ENCODE data around the gene USH1C. TPM values are rescaled to one million over a fixed set of nuclear protein-coding genes. Genes with fewer than 3 reads are reported as not detected.

The USH1C gene
- total RNA-seq (2014; rRNA removed; shearing (Covaris generic)): not detected in 2 replicates

GRCh38 chr11:17544181-17544622 lies at the start of gene USH1C:
USH1C (minus strand) TSS chr11:17544416; CDS start chr11:17544307, 109 bp downstream.
- DNase-seq (ENCODE audit: low read depth): peak; percentile 43

DNA sequence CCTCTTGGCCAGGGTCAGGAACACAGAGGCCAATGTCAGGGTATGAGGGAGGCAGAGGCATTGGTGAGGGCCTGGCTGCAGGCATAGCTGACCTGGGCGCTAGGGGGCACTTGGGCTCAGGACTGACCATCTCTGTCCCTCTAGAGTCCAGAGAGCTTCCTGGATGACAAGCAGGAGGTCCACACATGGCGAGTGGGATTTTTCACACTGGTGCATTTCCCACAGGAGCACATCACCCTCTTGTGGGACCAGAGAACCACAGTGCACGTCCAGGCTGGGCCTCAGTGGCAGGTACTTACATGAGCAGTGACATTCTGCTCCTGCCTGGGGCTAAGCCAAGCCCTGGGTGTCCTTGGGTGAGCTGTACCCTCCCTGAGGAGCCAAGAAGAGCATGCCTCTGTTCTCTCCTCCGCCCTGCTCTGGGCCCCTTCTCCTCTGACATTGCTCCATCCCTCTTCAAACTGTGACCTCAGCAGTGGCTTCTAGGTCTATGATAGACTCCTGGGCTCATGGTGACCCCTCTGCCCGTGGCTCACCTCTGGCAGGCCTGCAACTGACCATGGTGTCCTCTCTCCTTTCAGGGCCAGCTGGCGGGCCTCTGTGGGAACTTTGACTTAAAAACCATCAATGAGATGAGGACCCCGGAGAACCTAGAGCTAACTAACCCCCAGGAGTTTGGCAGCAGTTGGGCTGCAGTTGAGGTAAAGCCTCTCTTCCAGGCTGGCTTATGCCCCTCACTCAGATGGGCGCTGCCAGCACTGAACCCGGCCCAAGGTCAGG lies 49.4 kb upstream of the USH1C start:
- no peak for DNase-seq (ENCODE audit: low read depth)

DNA sequence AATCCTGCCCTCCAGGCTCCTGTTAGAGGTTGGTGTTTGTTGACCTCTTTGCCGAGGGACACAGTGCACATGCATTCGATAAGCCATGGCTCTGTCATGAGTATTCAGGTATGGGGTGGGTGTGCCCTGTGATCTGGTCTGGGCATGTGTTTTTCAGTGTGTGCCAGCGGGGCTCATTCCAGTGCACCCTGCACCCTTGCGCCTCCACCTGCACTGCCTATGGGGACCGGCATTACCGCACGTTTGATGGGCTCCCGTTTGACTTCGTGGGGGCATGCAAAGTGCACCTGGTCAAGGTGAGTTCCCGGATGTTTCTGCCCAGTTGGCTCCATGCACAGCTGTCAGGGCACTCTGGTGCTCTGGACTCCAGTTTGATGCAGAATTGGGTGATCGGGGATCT lies 47.1 kb upstream of the USH1C start:
- DNase-seq (ENCODE audit: low read depth): no peak

DNA sequence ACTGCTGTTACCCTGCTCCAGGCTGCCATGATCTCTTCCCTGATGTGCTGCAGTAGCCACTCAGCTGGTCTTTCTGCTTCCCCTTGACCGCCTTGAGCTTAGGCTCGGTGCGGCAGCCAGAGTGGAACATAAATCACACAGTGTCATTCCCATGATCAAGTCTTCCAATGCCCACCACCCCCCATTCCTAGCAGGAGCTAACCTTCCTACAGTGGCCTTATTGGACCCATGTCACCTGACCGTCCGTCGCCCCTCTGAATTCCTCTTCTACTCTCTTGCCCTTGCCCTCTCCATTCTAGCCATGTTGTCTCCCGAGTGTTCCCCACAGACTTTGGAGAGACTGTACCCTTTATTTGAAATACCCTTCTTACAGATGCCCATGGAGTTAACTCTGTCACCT lies 46.2 kb upstream of the USH1C start:
- DNase-seq (ENCODE audit: low read depth): no peak

- DNase-seq (ENCODE audit: low read depth): no peak
Observed at GRCh38 chr11:17588721-17589120, 44.5 kb upstream of the USH1C start.

- no peak for DNase-seq (ENCODE audit: low read depth)
Observed at GRCh38 chr11:17588166-17588565, 44.0 kb upstream of the USH1C start.

GRCh38 chr11:17585911-17586695 lies 41.9 kb upstream of the USH1C start:
- DNase-seq (ENCODE audit: low read depth): no peak

DNA sequence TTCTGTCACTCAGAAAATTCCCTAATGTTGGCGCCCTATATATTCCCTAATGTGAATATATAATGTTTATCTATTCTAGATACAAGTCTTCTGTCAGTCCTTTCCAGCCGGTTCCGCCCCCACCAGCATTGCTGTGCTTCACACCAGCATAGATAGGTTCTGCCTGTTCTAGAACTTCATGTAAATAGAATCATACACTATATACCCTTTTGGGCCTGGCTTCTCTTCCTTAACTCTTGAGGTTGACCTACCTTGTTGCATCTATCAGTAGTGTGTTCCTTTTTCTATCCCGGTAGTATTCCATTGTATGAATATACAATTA lies 37.5 kb upstream of the USH1C start:
- DNase-seq (ENCODE audit: low read depth): no peak

GRCh38 chr11:17581036-17581731 lies 37.0 kb upstream of the USH1C start:
- no peak for DNase-seq (ENCODE audit: low read depth)

DNA sequence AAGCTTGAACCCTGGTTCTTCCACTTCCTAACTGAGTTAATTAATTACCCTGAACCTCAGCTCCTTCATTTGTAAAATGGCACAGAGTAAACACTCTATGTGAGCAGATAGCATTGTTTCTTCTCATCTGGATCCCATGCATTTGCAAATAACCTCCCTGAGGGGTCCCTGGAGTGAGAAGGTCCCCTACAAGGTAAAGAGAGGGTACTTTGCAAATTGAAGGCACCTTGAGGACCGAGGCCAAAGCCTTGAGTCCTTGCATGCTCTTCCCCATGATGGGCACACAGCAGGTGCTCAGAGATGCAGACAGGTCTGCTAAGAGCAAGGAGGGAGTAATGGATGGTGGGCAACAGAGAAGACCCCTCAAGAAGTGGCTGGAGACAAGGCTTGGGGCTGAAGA lies 36.1 kb upstream of the USH1C start:
- no peak for DNase-seq (ENCODE audit: low read depth)

DNA sequence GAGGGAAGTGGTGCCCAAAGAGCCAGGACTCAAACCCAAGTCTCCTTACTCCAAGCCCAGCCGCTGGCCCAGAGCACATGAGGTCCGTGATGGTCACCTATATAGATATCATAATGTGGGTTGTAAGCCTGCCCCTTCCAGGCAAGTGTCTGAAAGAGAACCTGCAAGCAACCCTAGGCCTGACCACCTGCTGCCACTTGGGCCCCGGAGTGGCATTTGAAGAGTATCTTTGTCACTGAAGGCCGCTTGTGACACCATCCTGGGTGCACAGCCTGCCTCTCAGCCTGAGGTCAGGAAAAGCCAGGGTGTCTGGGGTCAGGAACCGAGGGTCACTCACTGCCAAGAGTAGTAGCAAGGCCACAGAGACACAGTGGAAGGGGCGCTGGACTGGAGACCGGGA lies 35.2 kb upstream of the USH1C start:
- DNase-seq (ENCODE audit: low read depth): no peak

GRCh38 chr11:17578958-17579357 lies 34.7 kb upstream of the USH1C start:
- no peak for DNase-seq (ENCODE audit: low read depth)

DNA sequence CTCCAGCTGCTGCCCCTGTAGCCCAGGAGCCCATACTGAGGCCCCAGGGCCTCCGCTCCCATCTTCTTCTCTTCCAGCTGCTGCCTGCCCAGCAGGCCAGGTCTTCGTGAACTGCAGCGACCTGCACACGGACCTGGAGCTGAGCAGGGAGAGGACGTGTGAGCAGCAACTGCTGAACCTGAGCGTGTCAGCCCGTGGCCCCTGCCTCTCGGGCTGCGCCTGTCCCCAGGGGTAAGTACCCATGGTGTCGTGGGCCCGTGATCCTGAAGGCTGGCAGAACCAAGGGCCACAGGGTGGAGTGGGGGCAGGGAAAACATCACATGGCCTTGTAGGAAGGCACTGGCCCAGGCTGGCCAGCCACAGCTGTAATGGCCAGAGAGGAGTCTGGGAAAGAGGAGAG lies 34.1 kb upstream of the USH1C start:
- DNase-seq (ENCODE audit: low read depth): no peak

- no peak for DNase-seq (ENCODE audit: low read depth)
Observed at GRCh38 chr11:17575431-17576425, 31.5 kb upstream of the USH1C start.

DNA sequence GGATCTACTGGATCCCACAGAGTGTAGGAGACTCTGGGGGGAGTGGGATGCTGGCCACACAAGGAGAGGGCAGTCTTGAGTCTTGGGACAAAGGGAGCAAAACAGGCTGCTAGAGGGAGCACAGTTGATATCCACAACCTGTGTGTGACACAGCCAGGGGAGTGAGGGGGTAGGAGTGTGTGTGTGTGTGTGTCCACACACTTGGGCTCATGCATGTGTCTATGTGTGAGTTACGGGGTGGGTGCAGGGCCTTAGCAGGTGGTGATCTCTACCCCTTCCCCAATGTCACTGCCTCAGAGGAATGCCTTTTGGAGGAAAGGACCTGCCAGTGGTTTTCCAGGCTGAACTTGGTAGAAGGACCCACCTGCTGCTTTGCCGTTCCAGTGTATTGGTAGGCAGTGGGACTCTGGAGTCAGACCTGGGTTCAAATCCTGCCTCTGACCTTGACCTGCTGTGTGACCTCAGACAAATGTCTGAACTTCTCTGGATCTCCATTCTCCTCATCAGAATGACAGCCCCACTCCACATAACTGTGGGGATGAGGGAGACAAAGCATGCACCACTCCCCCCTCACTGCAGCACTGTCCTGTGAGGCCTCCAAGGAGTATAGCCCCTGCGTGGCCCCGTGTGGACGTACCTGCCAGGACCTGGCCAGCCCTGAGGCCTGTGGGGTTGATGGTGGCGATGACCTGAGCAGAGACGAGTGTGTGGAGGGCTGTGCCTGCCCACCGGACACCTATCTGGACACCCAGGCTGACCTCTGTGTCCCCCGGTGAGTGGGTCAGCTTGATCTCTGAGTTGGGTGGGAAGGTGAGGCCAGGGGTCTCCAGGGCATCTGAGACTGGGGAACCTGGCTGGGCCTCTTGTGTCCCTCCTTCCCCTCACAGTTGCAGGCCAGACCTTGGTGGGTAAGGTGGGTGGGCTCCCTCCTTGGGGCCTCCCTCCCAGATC lies 30.2 kb upstream of the USH1C start:
- DNase-seq (ENCODE audit: low read depth): no peak

DNA sequence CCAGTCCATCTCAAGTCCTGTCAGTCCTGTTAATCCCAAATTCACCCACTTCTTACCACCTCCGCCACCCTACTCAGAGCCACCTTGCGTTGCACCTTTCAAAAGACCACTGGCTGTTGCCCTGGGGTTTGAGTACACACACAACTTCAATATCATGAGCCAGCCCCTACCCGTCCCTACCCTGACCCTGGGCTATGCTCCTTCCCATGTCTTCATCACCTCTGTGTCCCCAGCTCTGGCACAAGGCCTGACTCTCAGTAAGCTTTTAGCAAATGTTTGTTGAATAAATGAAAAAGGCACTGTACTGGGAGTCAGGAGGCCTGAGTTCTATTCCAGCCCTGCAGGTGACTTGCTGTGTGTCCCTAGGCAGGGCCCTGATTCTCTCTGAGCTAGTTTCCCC lies 29.3 kb upstream of the USH1C start:
- no peak for DNase-seq (ENCODE audit: low read depth)

DNA sequence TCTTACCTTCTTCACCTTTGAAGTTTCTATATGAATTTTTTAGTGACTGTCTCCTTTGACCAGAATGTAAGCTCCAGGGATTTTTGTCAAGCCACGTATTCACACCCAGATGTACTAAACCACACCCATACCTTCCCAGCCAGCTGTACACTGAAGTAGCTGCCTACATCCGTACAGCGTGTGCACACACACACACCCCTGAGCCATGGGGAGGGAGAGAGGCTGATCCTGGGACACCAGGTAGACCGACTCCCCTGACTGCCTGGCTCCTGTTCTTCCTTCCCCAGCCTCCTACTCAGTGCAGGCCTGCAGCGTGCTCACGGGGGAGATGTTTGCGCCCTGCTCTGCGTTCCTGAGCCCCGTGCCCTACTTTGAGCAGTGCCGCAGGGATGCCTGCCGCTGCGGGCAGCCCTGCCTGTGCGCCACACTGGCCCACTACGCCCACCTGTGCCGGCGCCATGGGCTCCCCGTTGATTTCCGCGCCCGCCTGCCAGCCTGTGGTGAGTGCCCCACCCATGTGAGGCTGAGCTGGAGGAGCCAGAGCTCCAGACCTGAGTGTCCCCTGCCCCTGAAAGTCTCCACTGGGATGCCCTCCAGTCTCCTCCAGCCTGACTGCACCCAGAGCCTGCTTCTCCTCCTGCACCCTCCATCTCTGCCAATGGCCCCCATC lies 28.7 kb upstream of the USH1C start:
- no peak for DNase-seq (ENCODE audit: low read depth)

- no peak for DNase-seq (ENCODE audit: low read depth)
Observed at GRCh38 chr11:17572359-17572690, 28.1 kb upstream of the USH1C start.

GRCh38 chr11:17571431-17572358 lies 27.5 kb upstream of the USH1C start:
- no peak for DNase-seq (ENCODE audit: low read depth)

Measured in Daoy (cell line).